Mammary epithelial cell (primary cell): ENCODE data around the gene DEFB110.

Experiments
- CTCF ChIP-seq, 2 donors: IDR thresholded peaks in 1 of 2; conservative IDR thresholded peaks in 1 of 2; 2 replicates each; pipeline ENCODE4 v1.5.1; 2011 to 2012; ENCODE audit warnings: inconsistent platforms in 2 of 2, low read length in 2 of 2, mild to moderate bottlenecking in 2 of 2, control low read depth in 1 of 2, low read depth in 1 of 2; ENCODE audit not compliant: insufficient read depth in 1 of 2; ENCODE audit errors: extremely low read depth in 1 of 2
- EZH2 ChIP-seq: IDR thresholded peaks from 2 replicates; pipeline ENCODE4 v1.6.1; 2012; ENCODE audit warnings: low read length, inconsistent platforms, borderline replicate concordance

- TF ChIP-seq CTCF (conservative IDR thresholded peaks at IDR 0.05 in 1 of 2, IDR thresholded peaks at IDR 0.05 in 1 of 2; ENCODE audit: extremely low read depth in 1 of 2, insufficient read depth in 1 of 2, low read depth in 1 of 2, low read length in 2 of 2) (no peak), EZH2 (no peak)
Measured at GRCh38 chr6:49982046-49982445, 39.7 kb downstream of the DEFB110 start.
